Adrenal gland (tissue), 19 donors: ENCODE measurements around the gene PBRM1. TPM values are rescaled to one million over a fixed set of nuclear protein-coding genes. Genes with fewer than 3 reads are reported as not detected.
A peak's percentile ranks its signal among the peaks of the same experiment; 100 is the strongest.

Experiments
- DNase-seq, 7 donors: peaks; one replicate each; pipeline ENCODE4 v3.0.0-alpha.2; 2019 to 2020
- H3K27ac ChIP-seq, 5 donors: fragments of 200-600 bp; sonication (generic) in 4 of 5; 1 replicate in 3 of 5; 2 replicates in 2 of 5; pipeline versions ENCODE4 v1.5.1 to v1.8.0; 2016 to 2020; ENCODE audit warnings: mild to moderate bottlenecking in 1 of 5
- H3K27me3 ChIP-seq: fragments of 200-600 bp; 2 replicates; pipeline ENCODE4 v1.8.0; 2021
- H3K36me3 ChIP-seq, 2 donors: fragments of 200-600 bp; replicated peaks in 1 of 2; 1 replicate in 1 of 2; 2 replicates in 1 of 2; pipeline versions ENCODE4 v1.5.1 to v1.8.0; 2018 to 2022
- H3K4me1 ChIP-seq, 2 donors: fragments of 200-600 bp; replicated peaks in 1 of 2; 1 replicate in 1 of 2; 2 replicates in 1 of 2; pipeline versions ENCODE4 v1.5.1 to v1.8.0; 2018 to 2021
- H3K4me3 ChIP-seq, 4 donors: fragments of 200-600 bp; sonication (generic) in 3 of 4; one replicate each; pipeline ENCODE4 v1.5.1; 2016 to 2018
- H3K9me3 ChIP-seq, 3 donors: fragments of 200-600 bp; sonication (generic) in 1 of 3; replicated peaks in 1 of 3; 1 replicate in 2 of 3; 2 replicates in 1 of 3; pipeline versions ENCODE4 v1.5.1 to v1.8.0; 2016 to 2021
- CTCF ChIP-seq, 6 experiments: fragments of 450-650 bp in 4 of 6; fragments of 200-600 bp in 2 of 6; sonication (generic) in 1 of 6; IDR thresholded peaks; 1 replicate in 5 of 6; 2 replicates in 1 of 6; pipeline versions ENCODE4 v1.5.1 to v1.8.0; 2016 to 2021; ENCODE audit warnings: antibody characterized with exemption in 6 of 6, mild to moderate bottlenecking in 2 of 6, moderate library complexity in 1 of 6
- POLR2A ChIP-seq, 2 donors: fragments of 450-650 bp; IDR thresholded peaks; one replicate each; pipeline ENCODE4 v1.6.1; 2017; ENCODE audit warnings: antibody characterized with exemption in 2 of 2, mild to moderate bottlenecking in 2 of 2, moderate library complexity in 1 of 2
- WGBS, 4 donors: extraction: QIAGEN DNeasy Blood & Tissue Kit in 2 of 4; methylation state at CpG; one replicate each; pipeline versions ENCODE4 v1.1.5 to v1.1.7; 2013 to 2017; 5-methylcytosine and 5-hydroxymethylcytosine counted together
- intact Hi-C, 2 donors: fragments of 100-400 bp; cut with DNase I; formaldehyde crosslinking; loops; one replicate each; pipeline versions ENCODE4 v1.14.1 to v1.15.0; 2022 to 2023
- long read RNA-seq, 10 donors: library from polyadenylated mRNA in 3 of 10; unstranded in 2 of 10; stranded (forward) in 1 of 10; transcript quantifications; one replicate each; pipeline ENCODE4 v2.0.0 and lab custom pipeline, GENCODE V29; 2021 to 2026
- polyA plus RNA-seq, 3 donors: library from polyadenylated mRNA; stranded (reverse); fragments of 200-250 nt in 2 of 3; fragments of 350-450 nt in 1 of 3; fragmentation: Illumina TruSeq in 1 of 3; extraction: RNeasy Lipid Tissue Mini Kit (QIAGEN cat#74804) in 1 of 3; gene quantifications; one replicate each; pipeline ENCODE4 v1.2.3, GENCODE V29; 2013 to 2014
- total RNA-seq, 9 donors: library from RNA; depleted of rRNA in 4 of 9; stranded (reverse); fragments of >200 nt in 4 of 9; fragments of 120-200 nt in 1 of 9; fragmentation: NEBNext Ultra II Directional in 1 of 9; extraction: Animal tissue kit (Norgen Biotek cat#: 25700) in 1 of 9; gene quantifications; one replicate each; pipeline versions ENCODE4 v1.1.0 to v1.2.4, GENCODE V29; 2013 to 2023
- donor health status: healthy with polysubstance abuse.
- donor health status: Bipolar disorder and iron deficiency.
- donor health status: DM: yes; HTN: yes; CAD: no.
- donor health status: DM: no; HTN: no; CAD: no.
- donor health status: DM: no; HTN: no; CAD: no.
- donor health status: DM: yes; HTN: yes; CAD: no.

The PBRM1 gene
- total RNA-seq (100 to 1,000 TPM in 1 of 9 donors, 10 to 100 TPM in 8; 32.9 to 108 (median 48.8) TPM), polyA plus RNA-seq (10 to 100 TPM in 2 of 3 donors, 1 to 10 TPM in 1; 4.2 to 23.4 (median 10.2) TPM)
- long read RNA-seq, donor 1, partial matches to known transcripts = 94 of 140 reads
- long read RNA-seq, donor 1, other reads (novel, unspliced or antisense) = 46 of 140 reads
- long read RNA-seq, donor 2, partial matches to known transcripts = 0 of 2 reads
- long read RNA-seq, donor 2, other reads (novel, unspliced or antisense) = 0 of 2 reads
- long read RNA-seq, donor 3, partial matches to known transcripts = 158 of 158 reads
- long read RNA-seq, donor 3, other reads (novel, unspliced or antisense) = 0 of 158 reads
- long read RNA-seq, donor 4, partial matches to known transcripts = 7 of 15 reads
- long read RNA-seq, donor 4, other reads (novel, unspliced or antisense) = 8 of 15 reads
- long read RNA-seq, donor 5, partial matches to known transcripts = 21 of 27 reads
- long read RNA-seq, donor 5, other reads (novel, unspliced or antisense) = 6 of 27 reads
- long read RNA-seq, donor 6, partial matches to known transcripts = 1 of 5 reads
- long read RNA-seq, donor 6, other reads (novel, unspliced or antisense) = 4 of 5 reads
- long read RNA-seq, donor 7, partial matches to known transcripts = 34 of 54 reads
- long read RNA-seq, donor 7, other reads (novel, unspliced or antisense) = 20 of 54 reads
- long read RNA-seq, donor 8 = 0 reads
- long read RNA-seq, donor 9, partial matches to known transcripts = 84 of 98 reads
- long read RNA-seq, donor 9, other reads (novel, unspliced or antisense) = 14 of 98 reads
- long read RNA-seq, donor 10, partial matches to known transcripts = 74 of 82 reads
- long read RNA-seq, donor 10, other reads (novel, unspliced or antisense) = 8 of 82 reads

GRCh38 chr3:52685709-52686691 lies at the start of gene PBRM1, which contains the start of gene GNL3:
Gene PBRM1, minus strand, starts transcription at chr3:52685913.
Gene GNL3, plus strand, starts transcription at chr3:52686032. Its CDS starts 61 bp downstream, at chr3:52686093.
- WGBS, 4 donors = 0 to 2% (median 0%) methylated on average over 24 to 82 of the region's 82 CpGs
- H3K27me3 ChIP-seq = no peaks in the 10 kb centered on the region
- peak within 1 kb of the TSS; percentile 46 to 94 (median 64) for H3K4me3 ChIP-seq
- H3K4me1 ChIP-seq = peaks cover 37 to 48% of the 10 kb centered on the region in 2 donors
- H3K9me3 ChIP-seq = no peaks in the 10 kb centered on the region
- TF ChIP-seq CTCF (IDR thresholded peaks at IDR 0.05) = no peak
- peak in 1 of 2 donors; percentile 79 for TF ChIP-seq POLR2A (IDR thresholded peaks at IDR 0.05)
- peak; percentile 93 to 96 (median 93) for DNase-seq
- peaks cover 0 to 40% of the 10 kb centered on the region in 2 donors for H3K36me3 ChIP-seq
- peak within 1 kb of the TSS; percentile 75 to 100 (median 96) for H3K27ac ChIP-seq
- intact Hi-C loops = loop anchor here in 1 of 2 donors (10.0 kb wide), 1 partner anchor 151 kb away; the partner anchor contains the start of genes NT5DC2 and UQCC5

- no peak overlapping the region for H3K27ac ChIP-seq
- peaks cover 0 to 58% of the 10 kb centered on the region in 2 donors for H3K36me3 ChIP-seq
- intact Hi-C loops = no loop called here
- H3K4me1 ChIP-seq = no peaks in the 10 kb centered on the region
- no peaks in the 10 kb centered on the region for H3K27me3 ChIP-seq
- H3K4me3 ChIP-seq = no peak overlapping the region
- no peak for DNase-seq
- H3K9me3 ChIP-seq = no peaks in the 10 kb centered on the region
- TF ChIP-seq POLR2A (IDR thresholded peaks at IDR 0.05) (no peak), CTCF (IDR thresholded peaks at IDR 0.05) (no peak)
- WGBS, 4 donors = 83 to 88% (median 86%) methylated on average over 10 of the region's 10 CpGs
These were observed 47.7 kb upstream of the PBRM1 start for GRCh38 chr3:52733256-52733891.

- Histone ChIP-seq H3K27ac (no peak overlapping the region), H3K4me1 (no peaks in the 10 kb centered on the region), H3K4me3 (no peak overlapping the region), H3K9me3 (no peaks in the 10 kb centered on the region), H3K36me3 (peaks cover 0 to 46% of the 10 kb centered on the region in 2 donors), H3K27me3 (no peaks in the 10 kb centered on the region)
- 80 to 87% (median 83%) methylated on average over 14 of the region's 14 CpGs for WGBS, 4 donors
- intact Hi-C loops = no loop called here
- no peak for DNase-seq
- TF ChIP-seq CTCF (IDR thresholded peaks at IDR 0.05) (no peak), POLR2A (IDR thresholded peaks at IDR 0.05) (no peak)
These were observed 45.9 kb upstream of the PBRM1 start for GRCh38 chr3:52731590-52731989.
